ENCODE measurements around the gene PITPNC1.

GRCh38 chr17:67449845-67450755, 73.0 kb downstream of the PITPNC1 start:
- TF ChIP-seq POLR2A (IDR thresholded peaks at IDR 0.05) = no peak
- no peak for TF ChIP-seq CTCF (IDR thresholded peaks at IDR 0.05)
